HL-60 (cell line): ENCODE results near the gene RNF144A.

ENCODE experiments used
- DNase-seq, 2 experiments: peaks; one replicate each; pipeline ENCODE4 v3.0.0-alpha.2; 2010 to 2020; ENCODE audit warnings: low read depth in 1 of 2, low spot score in 1 of 2
- H3K27ac ChIP-seq: fragments of 250-450 bp; sonication (Bioruptor Pico); replicated peaks from 2 replicates; pipeline ENCODE4 v1.5.1; 2020; ENCODE audit warnings: mild to moderate bottlenecking, moderate library complexity
- H3K27me3 ChIP-seq: fragments of 250-450 bp; sonication (Bioruptor Pico); 2 replicates; pipeline ENCODE4 v1.5.1; 2021; ENCODE audit warnings: mild to moderate bottlenecking, moderate library complexity; ENCODE audit not compliant: insufficient read depth, poor library complexity, severe bottlenecking
- H3K4me3 ChIP-seq: replicated peaks from 2 replicates; pipeline ENCODE4 v1.5.1; 2011; ENCODE audit warnings: mild to moderate bottlenecking, control low read depth, low read length; ENCODE audit not compliant: insufficient read depth
- GABPA ChIP-seq: IDR thresholded peaks from 2 replicates; pipeline ENCODE4 v1.6.1; 2012; ENCODE audit warnings: low read depth
- POLR2AphosphoS5 ChIP-seq: IDR thresholded peaks from 2 replicates; pipeline ENCODE4 v1.6.1; 2012; ENCODE audit warnings: low read depth
- REST ChIP-seq: IDR thresholded peaks from 2 replicates; pipeline ENCODE4 v1.6.1; 2012; ENCODE audit warnings: low read depth; ENCODE audit not compliant: insufficient replicate concordance
- SPI1 ChIP-seq: IDR thresholded peaks from 2 replicates; pipeline ENCODE4 v1.6.1; 2012; ENCODE audit warnings: low read depth, mild to moderate bottlenecking, borderline replicate concordance
- TF ChIP-seq, protein P1 (sequence below): IDR thresholded peaks from one replicate; pipeline ENCODE4 v1.5.1; 2011; ENCODE audit warnings: low read length, control low read depth, inconsistent platforms; ENCODE audit not compliant: insufficient read depth

Gene RNF144A

GRCh38 chr2:6924924-6925409 is 7.8 kb downstream of the RNF144A start:
- Histone ChIP-seq H3K27me3 (no peaks in the 10 kb centered on the region), H3K4me3 (no peak overlapping the region), H3K27ac (no peak overlapping the region)
- no peak for DNase-seq
- TF ChIP-seq, protein P1, sequence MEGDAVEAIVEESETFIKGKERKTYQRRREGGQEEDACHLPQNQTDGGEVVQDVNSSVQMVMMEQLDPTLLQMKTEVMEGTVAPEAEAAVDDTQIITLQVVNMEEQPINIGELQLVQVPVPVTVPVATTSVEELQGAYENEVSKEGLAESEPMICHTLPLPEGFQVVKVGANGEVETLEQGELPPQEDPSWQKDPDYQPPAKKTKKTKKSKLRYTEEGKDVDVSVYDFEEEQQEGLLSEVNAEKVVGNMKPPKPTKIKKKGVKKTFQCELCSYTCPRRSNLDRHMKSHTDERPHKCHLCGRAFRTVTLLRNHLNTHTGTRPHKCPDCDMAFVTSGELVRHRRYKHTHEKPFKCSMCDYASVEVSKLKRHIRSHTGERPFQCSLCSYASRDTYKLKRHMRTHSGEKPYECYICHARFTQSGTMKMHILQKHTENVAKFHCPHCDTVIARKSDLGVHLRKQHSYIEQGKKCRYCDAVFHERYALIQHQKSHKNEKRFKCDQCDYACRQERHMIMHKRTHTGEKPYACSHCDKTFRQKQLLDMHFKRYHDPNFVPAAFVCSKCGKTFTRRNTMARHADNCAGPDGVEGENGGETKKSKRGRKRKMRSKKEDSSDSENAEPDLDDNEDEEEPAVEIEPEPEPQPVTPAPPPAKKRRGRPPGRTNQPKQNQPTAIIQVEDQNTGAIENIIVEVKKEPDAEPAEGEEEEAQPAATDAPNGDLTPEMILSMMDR: no peak
- no peak for TF ChIP-seq GABPA
- TF ChIP-seq SPI1: no peak
- TF ChIP-seq REST: no peak

- TF ChIP-seq GABPA (no peak), SPI1 (no peak), REST (no peak), POLR2AphosphoS5 (no peak)
- TF ChIP-seq, protein P1: no peak
- Histone ChIP-seq H3K4me3 (no peak overlapping the region), H3K27me3 (no peaks in the 10 kb centered on the region), H3K27ac (no peak overlapping the region)
- no peak for DNase-seq
Measured at GRCh38 chr2:6926071-6926732, 9.0 kb downstream of the RNF144A start.

- Histone ChIP-seq H3K27ac (no peak overlapping the region), H3K27me3 (no peaks in the 10 kb centered on the region), H3K4me3 (no peak overlapping the region)
- TF ChIP-seq, protein P1: no peak
- TF ChIP-seq POLR2AphosphoS5: no peak
- TF ChIP-seq REST: no peak
- no peak for DNase-seq
Measured at GRCh38 chr2:6927186-6927585, 10.0 kb downstream of the RNF144A start.
